Ureter (tissue), 1 donor: ENCODE data around the gene PRKD2. TPM values are rescaled to one million over a fixed set of nuclear protein-coding genes. Genes with fewer than 3 reads are reported as not detected.
"Not testable (repeated sequence)": the region's sequence is repeated elsewhere in the genome, so short reads cannot be mapped to it uniquely, and the experiment has no call there.

Experiments
- DNase-seq: peaks from one replicate; pipeline ENCODE4 v3.0.0-alpha.2; 2020; ENCODE audit warnings: low spot score
- total RNA-seq: library from RNA; stranded (reverse); gene quantifications from one replicate; pipeline ENCODE4 v1.2.4, GENCODE V29; 2023
- donor health status: DM: yes; HTN: yes; CAD: no.

Gene PRKD2
- total RNA-seq, 1 donor from 2014 or later, result 57.1 TPM

- no peak for DNase-seq
Observed at GRCh38 chr19:46633130-46633529, 83.8 kb downstream of the PRKD2 start.

GRCh38 chr19:46631481-46631880, 85.4 kb downstream of the PRKD2 start:
- DNase-seq, result no peak

DNA sequence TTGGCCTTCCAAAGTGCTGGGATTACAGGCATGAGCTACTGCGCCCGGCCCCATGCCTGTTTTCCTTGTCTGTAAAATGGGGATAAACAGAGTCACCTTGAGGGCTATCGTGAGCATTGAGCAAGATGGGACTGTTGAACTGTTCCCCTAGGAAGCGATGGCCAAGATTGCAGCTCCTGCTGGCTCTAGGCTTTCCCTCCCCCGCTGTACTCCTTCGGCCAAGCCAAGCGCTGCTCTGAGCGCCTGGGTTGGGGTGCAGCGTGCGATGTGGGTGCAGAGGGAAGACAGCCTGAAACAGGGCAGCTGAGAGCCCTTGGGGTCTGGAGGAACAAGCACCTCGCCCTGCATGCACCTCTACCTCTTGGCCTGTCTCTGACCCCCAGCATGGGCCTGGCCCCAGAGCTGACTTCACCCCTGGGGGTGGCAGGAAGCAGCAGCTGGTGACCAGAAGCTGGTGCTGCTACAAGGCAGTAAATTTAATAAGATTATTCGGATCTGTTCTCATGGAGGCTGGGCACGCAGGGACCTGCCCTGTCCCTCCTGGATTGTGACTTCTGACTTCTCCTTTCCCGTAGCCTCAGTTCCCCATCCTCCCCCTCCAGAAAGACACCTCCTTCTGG, 86.2 kb downstream of the PRKD2 start:
- DNase-seq, result no peak

DNA sequence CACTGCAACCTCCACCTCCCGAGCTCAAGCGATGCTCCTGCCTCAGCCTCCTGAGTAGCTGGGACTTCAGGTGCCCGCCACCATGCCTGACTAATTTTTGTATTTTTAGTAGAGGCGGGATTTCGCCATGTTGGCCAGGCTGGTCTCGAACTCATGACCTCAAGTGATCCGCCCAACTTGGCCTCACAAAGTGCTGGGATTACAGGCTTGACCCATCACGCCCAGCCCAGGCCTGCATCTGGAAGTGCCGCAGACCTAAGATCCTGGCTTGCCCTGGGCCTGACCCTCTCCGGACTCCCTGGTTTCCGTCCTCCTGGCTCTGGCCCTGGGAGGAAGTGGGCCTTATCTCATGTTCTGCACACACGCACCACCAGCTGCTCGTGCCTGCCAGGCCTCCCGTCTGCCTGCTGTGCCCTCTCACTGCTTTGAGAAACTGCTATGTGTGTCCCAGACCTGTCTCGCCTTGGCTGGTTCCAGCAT, 87.3 kb downstream of the PRKD2 start:
- no peak for DNase-seq

DNA sequence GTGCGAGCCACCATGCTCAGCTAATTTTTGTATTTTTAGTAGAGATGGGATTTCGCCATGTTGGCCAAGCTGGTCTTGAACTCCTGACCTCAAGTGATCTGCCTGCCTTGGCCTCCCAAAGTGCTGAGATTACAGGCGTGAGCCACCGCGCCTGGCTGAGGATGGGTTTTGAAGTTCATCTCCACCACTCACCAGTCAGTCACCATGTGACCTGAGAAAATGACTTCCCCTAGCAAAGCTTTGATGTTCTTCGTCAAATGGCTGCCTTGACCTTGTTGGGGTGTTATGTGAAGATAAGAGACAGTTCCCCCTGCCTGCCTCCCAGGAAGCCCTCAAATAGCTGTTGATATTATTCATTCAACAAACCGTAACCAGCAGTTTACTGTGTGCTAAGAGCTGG, 87.9 kb downstream of the PRKD2 start:
- DNase-seq, result not testable (repeated sequence)

DNA sequence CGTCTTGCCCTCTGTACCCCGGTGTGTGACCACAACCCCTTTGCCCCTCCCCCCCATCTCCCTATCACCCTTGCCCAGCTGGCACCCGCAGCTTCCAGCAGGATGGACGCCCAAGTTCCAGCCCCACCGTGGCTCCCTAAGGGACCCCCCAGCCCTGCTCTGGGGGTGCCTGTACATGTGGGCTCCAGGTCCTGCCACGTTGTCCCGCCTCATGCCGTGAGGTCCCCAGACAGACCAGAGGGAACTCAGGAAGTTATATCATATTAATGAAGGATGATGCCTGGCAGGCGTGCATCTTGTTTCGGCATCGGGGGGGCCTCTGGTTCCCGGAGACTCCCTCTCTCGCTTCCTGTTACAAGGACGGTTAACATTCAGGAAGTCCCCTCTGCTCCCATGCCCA, 90.5 kb downstream of the PRKD2 start:
- DNase-seq, result no peak

DNA sequence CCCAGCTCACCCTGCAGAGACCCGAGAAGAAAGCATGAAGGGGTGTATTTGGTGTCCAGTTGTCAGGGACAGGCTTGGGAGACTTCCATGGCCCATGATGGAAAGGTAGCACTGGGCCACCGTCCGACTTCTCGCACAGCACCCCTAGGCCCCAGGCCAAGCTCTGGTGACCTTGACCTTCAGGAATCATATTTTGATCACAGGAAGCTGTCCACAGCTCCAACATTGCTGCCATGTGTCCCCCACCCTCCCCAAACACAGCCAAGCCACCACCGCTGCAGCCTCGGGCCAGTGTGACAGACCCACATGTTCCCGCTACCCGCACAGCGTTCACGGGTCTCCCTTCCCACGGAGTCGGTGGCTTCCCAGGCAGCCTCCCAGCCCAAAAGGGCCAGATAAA, 91.2 kb downstream of the PRKD2 start:
- DNase-seq, result no peak

GRCh38 chr19:46624958-46625661, 91.8 kb downstream of the PRKD2 start, which contains the start of gene PTGIR:
Gene PTGIR, minus strand, starts transcription at chr19:46625089. Its CDS starts 864 bp downstream, at chr19:46624225.
- peak; percentile 70 for DNase-seq

Other genes with a start within 250 kb of the PRKD2 start
- 6.4 TPM for gene PNMA8A, start 245.6 kb downstream of the PRKD2 start, total RNA-seq
- 1.1 TPM for gene PNMA8B, start 221.2 kb downstream of the PRKD2 start, total RNA-seq
- 253 TPM for gene CALM3, start 115.8 kb downstream of the PRKD2 start, total RNA-seq
- gene PTGIR, start 92.0 kb downstream of the PRKD2 start, total RNA-seq, result 3.5 TPM
- gene GNG8, start 80.9 kb downstream of the PRKD2 start, total RNA-seq, result not detected
- 25.6 TPM for gene DACT3, start 55.9 kb downstream of the PRKD2 start, total RNA-seq
- 20.6 TPM for gene FKRP, start 28.9 kb upstream of the PRKD2 start, total RNA-seq
- 67.6 TPM for gene STRN4, start 29.3 kb upstream of the PRKD2 start, total RNA-seq
- gene SLC1A5, start 71.5 kb upstream of the PRKD2 start, total RNA-seq, result 344 TPM
- 73.7 TPM for gene AP2S1, start 133.7 kb upstream of the PRKD2 start, total RNA-seq
- gene ARHGAP35, start 143.9 kb upstream of the PRKD2 start, total RNA-seq, result 84.0 TPM